A549 (cell line): ENCODE data around the gene ZNF607. TPM values are rescaled to one million over a fixed set of nuclear protein-coding genes. Genes with fewer than 3 reads are reported as not detected.

Source experiments
- CBX2 ChIP-seq: fragments of 200-600 bp; sonication (generic); IDR thresholded peaks from 2 replicates; pipeline ENCODE4 v1.6.1; 2016; ENCODE audit warnings: low read depth, mild to moderate bottlenecking, borderline replicate concordance
- CBX8 ChIP-seq: fragments of 200-600 bp; sonication (generic); IDR thresholded peaks from 2 replicates; pipeline ENCODE4 v1.6.1; 2016
- CHD2 ChIP-seq: fragments of 150-350 bp; IDR thresholded peaks from 2 replicates; pipeline ENCODE4 v1.6.1; 2014; ENCODE audit warnings: low read length; ENCODE audit not compliant: partially characterized antibody
- EHF ChIP-seq: fragments of 250-450 bp; sonication (Bioruptor Pico); IDR thresholded peaks from 2 replicates; pipeline ENCODE4 v1.5.0; 2020; ENCODE audit warnings: mild to moderate bottlenecking
- EHMT2 ChIP-seq: fragments of 200-600 bp; sonication (generic); IDR thresholded peaks from 2 replicates; pipeline ENCODE4 v1.6.1; 2016; ENCODE audit warnings: antibody characterized with exemption, low read depth, mild to moderate bottlenecking, moderate library complexity
- EP300 ChIP-seq, 2 experiments: fragments of >200 bp; sonication (Bioruptor Twin); formaldehyde crosslinking; IDR thresholded peaks; 2 replicates in 1 of 2; 3 replicates in 1 of 2; pipeline ENCODE4 v1.6.1; 2016 to 2017
- FOXS1 ChIP-seq: fragments of 250-450 bp; sonication (Bioruptor Pico); IDR thresholded peaks from 2 replicates; pipeline ENCODE4 v1.5.0; 2020; ENCODE audit warnings: mild to moderate bottlenecking, moderate library complexity
- HDAC2 ChIP-seq: fragments of 200-600 bp; sonication (generic); IDR thresholded peaks from 2 replicates; pipeline ENCODE4 v1.6.1; 2016
- HOXA7 ChIP-seq: fragments of 250-450 bp; sonication (Bioruptor Pico); IDR thresholded peaks from 2 replicates; pipeline ENCODE4 v1.5.0; 2020; ENCODE audit warnings: mild to moderate bottlenecking, moderate library complexity
- HOXB13 ChIP-seq: fragments of 250-450 bp; sonication (Bioruptor Pico); IDR thresholded peaks from 2 replicates; pipeline ENCODE4 v1.5.0; 2020; ENCODE audit warnings: low read depth, mild to moderate bottlenecking, moderate library complexity
- JUN ChIP-seq, 2 experiments: fragments of >200 bp; sonication (Bioruptor Twin); formaldehyde crosslinking; IDR thresholded peaks; 2 replicates in 1 of 2; 3 replicates in 1 of 2; pipeline ENCODE4 v1.6.1; 2016 to 2017
- KDM1A ChIP-seq: fragments of 200-600 bp; sonication (generic); IDR thresholded peaks from 2 replicates; pipeline ENCODE4 v1.6.1; 2016; ENCODE audit warnings: low read depth, mild to moderate bottlenecking
- MAFK ChIP-seq: fragments of 450-650 bp; IDR thresholded peaks from 2 replicates; pipeline ENCODE4 v1.6.1; 2014; ENCODE audit not compliant: partially characterized antibody
- MAZ ChIP-seq: fragments of 150-350 bp; IDR thresholded peaks from 2 replicates; pipeline ENCODE4 v1.6.1; 2014; ENCODE audit warnings: antibody characterized with exemption, low read depth, low read length, borderline replicate concordance
- POLR2A ChIP-seq: IDR thresholded peaks from 2 replicates; pipeline ENCODE4 v1.6.1; 2012; ENCODE audit warnings: mild to moderate bottlenecking, low read length
- RARB ChIP-seq: fragments of 250-450 bp; sonication (Bioruptor Pico); IDR thresholded peaks from 2 replicates; pipeline ENCODE4 v1.8.0; 2021; ENCODE audit warnings: mild to moderate bottlenecking, moderate library complexity
- RFX5 ChIP-seq: fragments of 450-650 bp; IDR thresholded peaks from 2 replicates; pipeline ENCODE4 v1.7.1; 2014; ENCODE audit warnings: antibody characterized with exemption, mild to moderate bottlenecking, moderate library complexity
- RNF2 ChIP-seq: fragments of 200-600 bp; sonication (generic); IDR thresholded peaks from 2 replicates; pipeline ENCODE4 v1.6.1; 2016; ENCODE audit warnings: low read depth, mild to moderate bottlenecking, antibody characterized with exemption, moderate library complexity, borderline replicate concordance
- SMC3 ChIP-seq: fragments of >200 bp; sonication (Bioruptor Twin); formaldehyde crosslinking; IDR thresholded peaks from 3 replicates; pipeline ENCODE4 v1.6.1; 2018; ENCODE audit warnings: inconsistent platforms
- SREBF2 ChIP-seq: fragments of 450-650 bp; IDR thresholded peaks from 2 replicates; pipeline ENCODE4 v1.6.1; 2014; ENCODE audit warnings: mild to moderate bottlenecking, moderate library complexity
- TFCP2L1 ChIP-seq: fragments of 250-450 bp; sonication (Bioruptor Pico); IDR thresholded peaks from 2 replicates; pipeline ENCODE4 v1.5.0; 2021; ENCODE audit warnings: mild to moderate bottlenecking
- ZFP36 ChIP-seq: fragments of 450-650 bp; IDR thresholded peaks from 2 replicates; pipeline ENCODE4 v1.6.1; 2014; ENCODE audit warnings: borderline replicate concordance; ENCODE audit not compliant: partially characterized antibody
- ZNF302 ChIP-seq: fragments of 250-450 bp; sonication (Bioruptor Pico); IDR thresholded peaks from 2 replicates; pipeline ENCODE4 v1.9.0; 2021; ENCODE audit warnings: inconsistent platforms, mild to moderate bottlenecking, moderate library complexity
- polyA plus RNA-seq, 4 experiments: library from polyadenylated mRNA; depleted of rRNA in 3 of 4; stranded (reverse); fragments of >200 nt; fragmentation: RNase III in 1 of 4; extraction: RNeasy Plus Mini Kit Qiagen cat#74134 plus additional on column Dnase treatment in 1 of 4; gene quantifications; 2 replicates in 3 of 4; 3 replicates in 1 of 4; pipeline ENCODE4 v1.2.3, GENCODE V29; 2011 to 2017
- TF ChIP-seq, protein P1 (sequence below): fragments of >200 bp; sonication (Bioruptor Twin); formaldehyde crosslinking; IDR thresholded peaks from 3 replicates; pipeline ENCODE4 v1.5.1; 2016
- TF ChIP-seq, protein P2 (sequence below): fragments of >200 bp; sonication (Bioruptor Twin); formaldehyde crosslinking; IDR thresholded peaks from 2 replicates; pipeline ENCODE4 v1.6.1; 2016
- TF ChIP-seq, protein P3 (sequence below): fragments of 150-350 bp; IDR thresholded peaks from 2 replicates; pipeline ENCODE4 v1.6.1; 2014; ENCODE audit warnings: low read depth, mild to moderate bottlenecking, low read length
- TF ChIP-seq, protein P4 (sequence below): fragments of 450-650 bp; IDR thresholded peaks from 2 replicates; pipeline ENCODE4 v1.6.1; 2014; ENCODE audit warnings: antibody characterized with exemption
- TF ChIP-seq, protein P5 (sequence below): IDR thresholded peaks from 2 replicates; pipeline ENCODE4 v1.6.1; 2012

The ZNF607 gene
- polyA plus RNA-seq, 2 of the 4 experiments (the other 2 are of a cell fraction): 5.8 to 5.9 TPM

DNA sequence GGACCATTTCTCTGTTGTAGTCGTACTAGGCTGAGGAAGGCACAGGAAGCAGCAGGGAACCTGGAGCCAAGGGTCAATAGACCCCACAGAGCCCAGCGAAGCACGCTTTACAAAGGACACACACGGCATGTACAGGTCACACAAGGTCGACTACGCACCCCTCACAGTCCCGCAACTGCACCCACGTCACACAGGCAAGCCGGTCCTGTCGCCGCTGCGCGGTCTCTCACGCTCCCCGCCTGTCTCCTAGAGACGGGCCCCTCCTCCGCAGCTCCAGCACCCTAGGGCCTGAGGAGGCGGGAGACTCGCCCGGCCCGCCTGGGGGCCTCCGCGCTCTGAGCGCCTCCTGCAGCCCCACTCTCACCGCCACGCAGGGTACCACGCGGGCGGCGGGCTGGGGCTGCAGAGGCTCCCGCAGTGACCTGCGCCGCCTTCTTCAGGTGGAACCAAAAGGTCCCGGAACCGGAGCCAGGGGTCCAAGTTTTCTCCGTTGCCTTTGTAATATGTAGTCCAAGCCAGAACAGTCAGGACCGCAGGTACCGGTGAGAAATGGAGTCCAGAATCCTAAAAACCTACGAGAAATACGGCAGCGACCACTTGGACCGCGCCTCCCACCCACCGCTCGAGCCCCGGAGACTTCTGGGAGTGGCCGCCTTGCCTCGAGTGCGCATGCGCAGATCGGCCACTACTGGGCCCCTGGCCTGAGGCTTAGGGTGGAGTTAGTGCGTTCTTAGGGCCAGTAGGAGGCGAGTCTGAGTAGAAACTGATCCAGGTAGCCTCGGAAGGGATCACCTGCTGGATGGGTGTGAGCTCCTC is at the start of gene ZNF607 (continued):
- peak; percentile 25; the same call in 2 of the 3 replicates for TF ChIP-seq SMC3
- TF ChIP-seq, protein P1, sequence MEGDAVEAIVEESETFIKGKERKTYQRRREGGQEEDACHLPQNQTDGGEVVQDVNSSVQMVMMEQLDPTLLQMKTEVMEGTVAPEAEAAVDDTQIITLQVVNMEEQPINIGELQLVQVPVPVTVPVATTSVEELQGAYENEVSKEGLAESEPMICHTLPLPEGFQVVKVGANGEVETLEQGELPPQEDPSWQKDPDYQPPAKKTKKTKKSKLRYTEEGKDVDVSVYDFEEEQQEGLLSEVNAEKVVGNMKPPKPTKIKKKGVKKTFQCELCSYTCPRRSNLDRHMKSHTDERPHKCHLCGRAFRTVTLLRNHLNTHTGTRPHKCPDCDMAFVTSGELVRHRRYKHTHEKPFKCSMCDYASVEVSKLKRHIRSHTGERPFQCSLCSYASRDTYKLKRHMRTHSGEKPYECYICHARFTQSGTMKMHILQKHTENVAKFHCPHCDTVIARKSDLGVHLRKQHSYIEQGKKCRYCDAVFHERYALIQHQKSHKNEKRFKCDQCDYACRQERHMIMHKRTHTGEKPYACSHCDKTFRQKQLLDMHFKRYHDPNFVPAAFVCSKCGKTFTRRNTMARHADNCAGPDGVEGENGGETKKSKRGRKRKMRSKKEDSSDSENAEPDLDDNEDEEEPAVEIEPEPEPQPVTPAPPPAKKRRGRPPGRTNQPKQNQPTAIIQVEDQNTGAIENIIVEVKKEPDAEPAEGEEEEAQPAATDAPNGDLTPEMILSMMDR: peak; percentile 58
- TF ChIP-seq RARB: no peak
- no peak; the same call in 1 of the 2 replicates for TF ChIP-seq HOXB13 (CRISPR knock-in tag)
- no peak for TF ChIP-seq MAZ
- no peak for TF ChIP-seq EHF (CRISPR knock-in tag)
- TF ChIP-seq HOXA7 (CRISPR knock-in tag): no peak
- TF ChIP-seq, protein P2, sequence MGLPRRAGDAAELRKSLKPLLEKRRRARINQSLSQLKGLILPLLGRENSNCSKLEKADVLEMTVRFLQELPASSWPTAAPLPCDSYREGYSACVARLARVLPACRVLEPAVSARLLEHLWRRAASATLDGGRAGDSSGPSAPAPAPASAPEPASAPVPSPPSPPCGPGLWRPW: no peak
- TF ChIP-seq, protein P3, sequence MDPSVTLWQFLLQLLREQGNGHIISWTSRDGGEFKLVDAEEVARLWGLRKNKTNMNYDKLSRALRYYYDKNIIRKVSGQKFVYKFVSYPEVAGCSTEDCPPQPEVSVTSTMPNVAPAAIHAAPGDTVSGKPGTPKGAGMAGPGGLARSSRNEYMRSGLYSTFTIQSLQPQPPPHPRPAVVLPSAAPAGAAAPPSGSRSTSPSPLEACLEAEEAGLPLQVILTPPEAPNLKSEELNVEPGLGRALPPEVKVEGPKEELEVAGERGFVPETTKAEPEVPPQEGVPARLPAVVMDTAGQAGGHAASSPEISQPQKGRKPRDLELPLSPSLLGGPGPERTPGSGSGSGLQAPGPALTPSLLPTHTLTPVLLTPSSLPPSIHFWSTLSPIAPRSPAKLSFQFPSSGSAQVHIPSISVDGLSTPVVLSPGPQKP: no peak
- TF ChIP-seq, protein P4, sequence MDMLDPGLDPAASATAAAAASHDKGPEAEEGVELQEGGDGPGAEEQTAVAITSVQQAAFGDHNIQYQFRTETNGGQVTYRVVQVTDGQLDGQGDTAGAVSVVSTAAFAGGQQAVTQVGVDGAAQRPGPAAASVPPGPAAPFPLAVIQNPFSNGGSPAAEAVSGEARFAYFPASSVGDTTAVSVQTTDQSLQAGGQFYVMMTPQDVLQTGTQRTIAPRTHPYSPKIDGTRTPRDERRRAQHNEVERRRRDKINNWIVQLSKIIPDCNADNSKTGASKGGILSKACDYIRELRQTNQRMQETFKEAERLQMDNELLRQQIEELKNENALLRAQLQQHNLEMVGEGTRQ: 0 out of 2 replicates have a peak, but pooled peaks have one; percentile 30
- TF ChIP-seq ZNF302 (CRISPR knock-in tag): no peak
- TF ChIP-seq, protein P5, sequence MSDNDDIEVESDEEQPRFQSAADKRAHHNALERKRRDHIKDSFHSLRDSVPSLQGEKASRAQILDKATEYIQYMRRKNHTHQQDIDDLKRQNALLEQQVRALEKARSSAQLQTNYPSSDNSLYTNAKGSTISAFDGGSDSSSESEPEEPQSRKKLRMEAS: peak; percentile 75; the same call in 1 of the 2 replicates
- TF ChIP-seq RNF2: no peak
- no peak for TF ChIP-seq ZFP36
- TF ChIP-seq RFX5: no peak
- TF ChIP-seq EP300 (IDR thresholded peaks at IDR 0.05): no peak
- TF ChIP-seq SREBF2: no peak
- peak in 1 of 2 experiments; percentile 66; a peak in 3 of 5 replicates for TF ChIP-seq JUN (IDR thresholded peaks at IDR 0.05)
- no peak for TF ChIP-seq TFCP2L1 (CRISPR knock-in tag)
- peak; percentile 75 for TF ChIP-seq POLR2A
- no peak for TF ChIP-seq CBX8
- no peak for TF ChIP-seq MAFK
- TF ChIP-seq CBX2: no peak
- 0 out of 2 replicates have a peak, but pooled peaks have one; percentile 58 for TF ChIP-seq FOXS1 (CRISPR knock-in tag)
- no peak for TF ChIP-seq EHMT2
- no peak for TF ChIP-seq KDM1A
- no peak for TF ChIP-seq CHD2
- no peak for TF ChIP-seq HDAC2
